ENCODE measurements around the gene ABCB9. TPM values are rescaled to one million over a fixed set of nuclear protein-coding genes. Genes with fewer than 3 reads are reported as not detected.

ABCB9 gene
- total and polyA plus RNA-seq, 2 of the 8 experiments (the other 6 are each of a cell fraction or from before 2014, with no cell fraction given), result 3.8 to 8.0 TPM

DNA sequence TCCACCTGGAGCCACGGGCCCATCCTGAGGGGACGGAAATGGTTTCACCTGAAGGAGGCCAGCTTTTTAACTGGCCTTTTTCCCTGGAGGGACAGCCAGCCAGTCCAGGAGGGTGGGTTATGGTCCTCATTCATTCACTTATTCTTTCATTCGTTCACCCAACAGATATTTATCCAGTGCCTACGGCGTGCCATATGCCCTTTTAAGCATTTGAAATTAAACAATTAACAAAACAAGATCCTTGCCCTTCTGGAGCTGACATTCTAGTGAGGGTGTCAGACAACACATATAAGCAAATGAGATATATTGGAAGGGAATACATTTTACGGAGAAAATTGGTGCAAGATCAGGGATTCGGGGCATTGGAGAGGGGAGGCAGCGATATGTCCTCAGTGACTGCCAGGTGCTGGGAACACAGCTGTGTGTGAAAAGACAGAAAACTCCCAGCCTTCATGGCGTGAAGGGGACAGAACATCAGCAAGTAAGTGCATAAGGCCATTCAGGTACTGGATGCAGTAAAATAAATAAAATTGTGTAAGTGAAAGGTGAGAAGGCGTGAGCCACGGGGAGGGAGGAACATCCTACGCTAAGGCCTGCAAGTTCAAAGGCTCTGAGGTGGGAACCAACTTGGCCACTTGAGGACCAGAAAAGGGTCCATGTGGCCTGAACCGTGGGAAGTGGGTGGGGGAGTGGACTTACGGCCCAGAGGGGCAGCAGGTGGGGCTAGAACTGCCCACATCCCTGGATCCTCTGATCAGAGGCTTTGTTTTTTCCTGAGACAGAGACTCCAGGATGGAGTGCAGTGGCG is 684 bp upstream of the ABCB9 start:
- H3K36me3 ChIP-seq (ENCODE audit: control insufficient read depth in 2 of 4, insufficient read depth in 4 of 4, low read length in 3 of 4), result no peaks in the 10 kb centered on the region
- H4K20me1 ChIP-seq (replicated peaks in 1 of 2; ENCODE audit: control insufficient read depth in 1 of 2, insufficient read depth in 2 of 2, low read length in 2 of 2), result peaks cover 5 to 7% of the 10 kb centered on the region in 2 experiments
- H3K9me3 ChIP-seq (ENCODE audit: insufficient read depth in 2 of 2, low read depth in 1 of 2, low read length in 1 of 2), result no peaks in the 10 kb centered on the region
- no peak for DNase-seq (ENCODE audit: low read depth in 1 of 2, low spot score in 2 of 2)
- H3K4me3 ChIP-seq (ENCODE audit: extremely low read depth in 1 of 4, insufficient read depth in 2 of 4, low read depth in 3 of 4, low read length in 4 of 4), result peak overlapping the region in 1 of 4 experiments; percentile 17; a peak in 1 of 8 replicates
- H3K4me1 ChIP-seq (replicated peaks in 1 of 4; ENCODE audit: control insufficient read depth in 3 of 4, insufficient read depth in 4 of 4, low read length in 3 of 4), result peaks cover 4 to 5% (median 5%) of the 10 kb centered on the region in 4 experiments; a peak in 6 of 7 replicates
- no peak overlapping the region for H3K23ac ChIP-seq (ENCODE audit: insufficient read length)
- CTCF ChIA-PET (ENCODE audit: partially characterized antibody), result interaction anchor here (1.1 kb wide), 1 partner anchor 12 kb away, joined by 3 read pairs; no protein-coding TSS in a partner anchor
- no peaks in the 10 kb centered on the region for H3K79me1 ChIP-seq (ENCODE audit: low read depth, low read length)
- H3K56ac ChIP-seq (replicated peaks; ENCODE audit: insufficient read length, low read depth, low read length), result no peak overlapping the region
- no peak overlapping the region for H4K91ac ChIP-seq (replicated peaks; ENCODE audit: insufficient read length, low read length)
- POLR2A ChIA-PET (ENCODE audit: partially characterized antibody), result interaction anchor here (0.6 to 1.8 kb wide), 7 partner anchors 9 to 95 kb away, joined by 3 to 13 read pairs (median 3); partner anchors contain the start of genes ARL6IP4 and OGFOD2
- 0 out of 2 replicates have a peak overlapping the region, but pooled peaks have one; percentile 40 for H2AK5ac ChIP-seq (ENCODE audit: low read depth, low read length)
- no peaks in the 10 kb centered on the region for H3K27me3 ChIP-seq (replicated peaks in 1 of 4; ENCODE audit: control insufficient read depth in 3 of 4, extremely low read depth in 1 of 4, insufficient read depth in 3 of 4, low read length in 3 of 4)
- no peak overlapping the region for H3K27ac ChIP-seq (ENCODE audit: low read depth, low read length)
- H4K8ac ChIP-seq (ENCODE audit: extremely low read depth, insufficient read depth, low read length), result no peak overlapping the region; the same call in 1 of the 2 replicates
- WGBS, 2 experiments (ENCODE audit: extremely low coverage in 1 of 2, insufficient coverage in 1 of 2, insufficient read length in 1 of 2, insufficient replicate concordance in 2 of 2, low coverage in 1 of 2, low lambda C conversion rate in 2 of 2, missing lambda C conversion rate in 1 of 2), result 72% methylated on average over 15 of the region's 15 CpGs; no CpG with 5 or more reads in 1 of the 2 experiments
- no peaks in the 10 kb centered on the region for H3K79me2 ChIP-seq (ENCODE audit: control insufficient read depth in 1 of 2, insufficient read depth in 2 of 2, low read length in 2 of 2)
- H3K18ac ChIP-seq (ENCODE audit: extremely low read depth, low read length), result no peak overlapping the region
- no peak overlapping the region for H3K14ac ChIP-seq (ENCODE audit: insufficient read length)
- H2BK120ac ChIP-seq (replicated peaks; ENCODE audit: low read depth, low read length), result no peak overlapping the region
- no peak for FAIRE-seq
- H2BK20ac ChIP-seq (ENCODE audit: low read length), result no peak overlapping the region
- H2BK12ac ChIP-seq (ENCODE audit: low read depth, low read length), result peak overlapping the region; percentile 44; the same call in 1 of the 2 replicates
- H3K4ac ChIP-seq (replicated peaks; ENCODE audit: insufficient read length, low read depth, low read length), result peak overlapping the region; percentile 48
- H3K23me2 ChIP-seq (ENCODE audit: low read depth, low read length), result peaks cover 3% of the 10 kb centered on the region; the same call in 1 of the 2 replicates
- H4K5ac ChIP-seq (ENCODE audit: insufficient read length, low read depth, low read length), result no peak overlapping the region
- no peak overlapping the region for H3K9ac ChIP-seq (replicated peaks in 1 of 4; ENCODE audit: extremely low read depth in 1 of 4, low read depth in 3 of 4, low read length in 3 of 4)
- 0 out of 2 replicates have a peak overlapping the region, but pooled peaks have one; percentile 57 for H2AFZ ChIP-seq (ENCODE audit: low read length)
- H2BK15ac ChIP-seq (ENCODE audit: low read length), result no peak overlapping the region
- H3K4me2 ChIP-seq (ENCODE audit: insufficient read depth in 1 of 2, low read depth in 2 of 2, low read length in 2 of 2), result peak overlapping the region; percentile 58 to 64; a peak in 3 of 4 replicates
- 0 out of 2 replicates have a peak overlapping the region, but pooled peaks have one; percentile 56 for H2BK5ac ChIP-seq (ENCODE audit: low read depth, low read length)
- TF ChIP-seq POLR2A (IDR thresholded peaks at IDR 0.05; ENCODE audit: control extremely low read depth in 1 of 2, low read depth in 2 of 2, low read length in 2 of 2), result no peak
- TF ChIP-seq TCF12 (IDR thresholded peaks at IDR 0.05; ENCODE audit: low read depth, low read length), result no peak
- no peak for TF ChIP-seq ZNF274 (IDR thresholded peaks at IDR 0.05; ENCODE audit: borderline replicate concordance, extremely low read depth, low read length)
- TF ChIP-seq ASH2L (IDR thresholded peaks at IDR 0.05; ENCODE audit: low read length), result no peak
- TF ChIP-seq, protein P1, sequence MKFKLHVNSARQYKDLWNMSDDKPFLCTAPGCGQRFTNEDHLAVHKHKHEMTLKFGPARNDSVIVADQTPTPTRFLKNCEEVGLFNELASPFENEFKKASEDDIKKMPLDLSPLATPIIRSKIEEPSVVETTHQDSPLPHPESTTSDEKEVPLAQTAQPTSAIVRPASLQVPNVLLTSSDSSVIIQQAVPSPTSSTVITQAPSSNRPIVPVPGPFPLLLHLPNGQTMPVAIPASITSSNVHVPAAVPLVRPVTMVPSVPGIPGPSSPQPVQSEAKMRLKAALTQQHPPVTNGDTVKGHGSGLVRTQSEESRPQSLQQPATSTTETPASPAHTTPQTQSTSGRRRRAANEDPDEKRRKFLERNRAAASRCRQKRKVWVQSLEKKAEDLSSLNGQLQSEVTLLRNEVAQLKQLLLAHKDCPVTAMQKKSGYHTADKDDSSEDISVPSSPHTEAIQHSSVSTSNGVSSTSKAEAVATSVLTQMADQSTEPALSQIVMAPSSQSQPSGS (IDR thresholded peaks at IDR 0.05; ENCODE audit: low read length), result no peak
- TF ChIP-seq SAP30 (IDR thresholded peaks at IDR 0.05; ENCODE audit: insufficient read depth, insufficient replicate concordance, low read length), result no peak
- no peak for TF ChIP-seq RXRA (IDR thresholded peaks at IDR 0.05; ENCODE audit: insufficient read depth, low read depth, low read length)
- TF ChIP-seq RNF2 (IDR thresholded peaks at IDR 0.05; ENCODE audit: borderline replicate concordance, low read depth, low read length, missing control alignments, poor library complexity, severe bottlenecking), result no peak

Data from H1 (cell line).